ENCODE measurements around the gene MFAP5. TPM values are rescaled to one million over a fixed set of nuclear protein-coding genes. Genes with fewer than 3 reads are reported as not detected.

The MFAP5 gene
- total RNA-seq, 1 donor from 2014 or later, result 2.8 TPM

DNA sequence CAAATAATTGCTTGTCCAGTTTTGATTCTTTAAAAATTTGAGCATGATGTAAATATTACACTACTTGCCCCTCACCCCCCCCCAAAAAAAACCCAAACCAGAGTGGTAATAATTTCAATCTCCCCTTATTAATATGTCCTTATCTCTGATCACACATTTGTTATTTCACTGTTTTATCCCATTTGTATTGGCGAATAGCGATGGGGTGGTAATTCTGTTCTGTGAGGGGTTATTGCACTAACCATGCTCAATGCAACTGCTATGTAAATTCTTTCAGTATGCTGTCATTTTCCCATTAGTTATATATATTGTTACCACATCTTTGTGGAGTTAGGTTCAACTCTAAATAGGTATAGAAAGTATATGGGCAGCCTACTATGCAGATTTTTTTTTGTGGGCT is 36.3 kb upstream of the MFAP5 start:
- intact Hi-C loops (cut with DNase I), result no loop called here
- no peak for ATAC-seq
- Histone ChIP-seq H3K4me3 (peak overlapping the region; percentile 80), H3K27me3 (no peaks in the 10 kb centered on the region), H3K36me3 (no peaks in the 10 kb centered on the region), H3K4me1 (peaks cover 25% of the 10 kb centered on the region), H3K27ac (no peak overlapping the region), H3K9me3 (no peaks in the 10 kb centered on the region)
- TF ChIP-seq, protein P1, sequence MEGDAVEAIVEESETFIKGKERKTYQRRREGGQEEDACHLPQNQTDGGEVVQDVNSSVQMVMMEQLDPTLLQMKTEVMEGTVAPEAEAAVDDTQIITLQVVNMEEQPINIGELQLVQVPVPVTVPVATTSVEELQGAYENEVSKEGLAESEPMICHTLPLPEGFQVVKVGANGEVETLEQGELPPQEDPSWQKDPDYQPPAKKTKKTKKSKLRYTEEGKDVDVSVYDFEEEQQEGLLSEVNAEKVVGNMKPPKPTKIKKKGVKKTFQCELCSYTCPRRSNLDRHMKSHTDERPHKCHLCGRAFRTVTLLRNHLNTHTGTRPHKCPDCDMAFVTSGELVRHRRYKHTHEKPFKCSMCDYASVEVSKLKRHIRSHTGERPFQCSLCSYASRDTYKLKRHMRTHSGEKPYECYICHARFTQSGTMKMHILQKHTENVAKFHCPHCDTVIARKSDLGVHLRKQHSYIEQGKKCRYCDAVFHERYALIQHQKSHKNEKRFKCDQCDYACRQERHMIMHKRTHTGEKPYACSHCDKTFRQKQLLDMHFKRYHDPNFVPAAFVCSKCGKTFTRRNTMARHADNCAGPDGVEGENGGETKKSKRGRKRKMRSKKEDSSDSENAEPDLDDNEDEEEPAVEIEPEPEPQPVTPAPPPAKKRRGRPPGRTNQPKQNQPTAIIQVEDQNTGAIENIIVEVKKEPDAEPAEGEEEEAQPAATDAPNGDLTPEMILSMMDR (IDR thresholded peaks at IDR 0.05), result no peak
- no peak for DNase-seq

DNA sequence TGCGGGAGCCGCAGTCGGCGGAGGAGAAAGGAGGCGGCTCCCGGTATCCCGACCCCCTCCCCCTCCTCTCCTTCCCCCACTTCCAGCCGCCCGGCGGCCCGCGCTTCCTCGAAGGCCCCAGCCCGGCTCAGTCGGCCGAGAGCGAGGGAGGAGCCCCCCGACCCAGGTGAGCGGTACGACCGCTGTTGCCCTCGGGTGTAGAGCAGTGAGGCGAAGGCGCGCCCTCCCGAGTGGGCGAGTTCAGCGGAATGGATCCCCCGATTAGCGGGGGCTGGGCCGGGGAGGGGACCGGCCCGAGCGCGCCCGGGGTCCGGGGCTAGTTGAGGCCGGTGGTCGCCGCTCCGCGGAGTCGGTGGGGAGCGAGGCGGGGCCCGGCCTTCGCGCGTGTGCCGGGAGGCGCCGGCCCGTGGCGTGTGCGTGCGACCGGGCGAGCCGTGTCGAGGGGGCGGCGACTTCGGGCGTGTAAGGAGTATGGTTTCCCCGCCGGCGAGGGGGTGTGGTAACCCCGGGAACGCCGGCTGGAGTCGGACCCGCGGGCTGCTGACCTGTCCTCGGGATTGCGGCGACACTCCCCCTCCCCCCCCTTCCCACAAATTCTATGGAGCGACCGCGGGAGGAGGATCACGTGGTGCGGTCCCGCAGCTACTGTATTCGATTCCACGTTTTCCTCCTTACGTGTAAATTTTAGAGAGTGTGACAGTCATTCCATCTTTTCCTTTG is 35.7 kb upstream of the MFAP5 start:
- DNase-seq (peak; percentile 85), ATAC-seq (peak; percentile 76)
- intact Hi-C loops (cut with DNase I), result no loop called here
- TF ChIP-seq, protein P1 (IDR thresholded peaks at IDR 0.05), result no peak
- Histone ChIP-seq H3K4me1 (peaks cover 25% of the 10 kb centered on the region), H3K9me3 (no peaks in the 10 kb centered on the region), H3K4me3 (peak overlapping the region; percentile 80), H3K27me3 (no peaks in the 10 kb centered on the region), H3K27ac (peak overlapping the region; percentile 87), H3K36me3 (no peaks in the 10 kb centered on the region)

DNA sequence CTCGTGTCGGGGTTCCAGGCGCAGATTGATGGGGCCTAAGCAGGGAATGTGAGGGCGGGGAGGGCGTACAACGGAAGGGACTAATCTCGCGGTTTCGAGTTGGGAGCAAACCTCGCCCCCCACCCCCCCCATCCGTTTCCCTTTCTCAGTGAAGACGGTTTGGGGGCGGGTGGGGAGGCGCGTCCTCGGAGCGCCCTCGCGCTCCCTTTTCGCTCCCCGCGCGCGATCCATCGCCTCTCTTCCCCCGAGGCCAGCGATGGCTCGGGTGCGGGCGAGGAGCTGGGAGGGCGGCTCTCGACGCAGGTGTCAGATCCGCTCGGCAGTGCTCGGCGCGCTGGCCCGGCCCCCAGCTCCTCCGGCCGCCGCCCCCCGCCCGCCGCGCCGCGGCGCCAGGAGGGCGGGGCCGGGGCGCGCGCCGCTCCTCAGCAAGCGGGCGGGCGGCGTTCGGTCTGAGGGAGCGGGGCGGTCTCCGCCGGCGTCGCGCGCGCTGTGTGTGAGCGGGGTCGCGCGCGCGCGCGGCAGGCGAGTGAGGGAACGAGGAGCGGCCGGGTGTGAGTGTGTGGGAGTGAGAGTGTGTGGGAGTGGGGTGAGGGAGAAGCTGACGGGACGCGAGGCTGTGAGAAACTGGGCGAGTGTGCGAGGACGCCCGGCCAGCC is 35.0 kb upstream of the MFAP5 start, which contains the start of gene RIMKLB:
TSS of gene RIMKLB (plus strand) at position 516 of the 656 bp plus-strand sequence. CDS start 15,876 bp downstream, outside the sequence.
- intact Hi-C loops (cut with DNase I), result no loop called here
- peak; percentile 94 for DNase-seq

DNA sequence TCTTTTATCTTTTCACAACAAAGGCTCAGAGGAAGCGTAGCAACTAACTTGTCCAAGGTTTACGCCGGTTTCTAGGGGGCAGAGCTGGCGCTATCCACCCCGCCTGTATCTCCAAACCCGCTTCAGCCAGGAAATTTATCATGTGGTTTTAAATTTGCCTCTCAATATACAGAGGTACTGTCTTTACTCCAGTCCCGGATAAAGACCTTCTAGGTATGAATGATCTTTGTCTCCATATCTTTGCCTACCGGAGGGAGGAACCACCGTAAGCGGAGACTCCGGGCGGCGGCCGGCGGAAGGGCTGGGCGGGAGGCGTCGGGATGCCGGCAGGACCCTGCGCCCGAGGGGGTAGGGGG is 34.5 kb upstream of the MFAP5 start:
- peak; percentile 2 for ATAC-seq
- no peak for DNase-seq
- Histone ChIP-seq H3K4me3 (peak overlapping the region; percentile 80), H3K27me3 (no peaks in the 10 kb centered on the region), H3K27ac (peak overlapping the region; percentile 88), H3K36me3 (no peaks in the 10 kb centered on the region), H3K9me3 (no peaks in the 10 kb centered on the region), H3K4me1 (peaks cover 36% of the 10 kb centered on the region)
- intact Hi-C loops (cut with DNase I), result no loop called here
- TF ChIP-seq, protein P1 (IDR thresholded peaks at IDR 0.05), result no peak

More for the DNA sequence above, 35.0 kb upstream of the MFAP5 start, which contains the start of gene RIMKLB:
- TF ChIP-seq, protein P1 (IDR thresholded peaks at IDR 0.05), result no peak
- no peaks in the 10 kb centered on the region for H3K36me3 ChIP-seq
- peak within 1 kb of the TSS; percentile 88 for H3K27ac ChIP-seq
- H3K4me1 ChIP-seq, result peaks cover 31% of the 10 kb centered on the region
- peak within 1 kb of the TSS; percentile 80 for H3K4me3 ChIP-seq
- ATAC-seq, result peak; percentile 95
- H3K9me3 ChIP-seq, result no peaks in the 10 kb centered on the region
- no peaks in the 10 kb centered on the region for H3K27me3 ChIP-seq

DNA sequence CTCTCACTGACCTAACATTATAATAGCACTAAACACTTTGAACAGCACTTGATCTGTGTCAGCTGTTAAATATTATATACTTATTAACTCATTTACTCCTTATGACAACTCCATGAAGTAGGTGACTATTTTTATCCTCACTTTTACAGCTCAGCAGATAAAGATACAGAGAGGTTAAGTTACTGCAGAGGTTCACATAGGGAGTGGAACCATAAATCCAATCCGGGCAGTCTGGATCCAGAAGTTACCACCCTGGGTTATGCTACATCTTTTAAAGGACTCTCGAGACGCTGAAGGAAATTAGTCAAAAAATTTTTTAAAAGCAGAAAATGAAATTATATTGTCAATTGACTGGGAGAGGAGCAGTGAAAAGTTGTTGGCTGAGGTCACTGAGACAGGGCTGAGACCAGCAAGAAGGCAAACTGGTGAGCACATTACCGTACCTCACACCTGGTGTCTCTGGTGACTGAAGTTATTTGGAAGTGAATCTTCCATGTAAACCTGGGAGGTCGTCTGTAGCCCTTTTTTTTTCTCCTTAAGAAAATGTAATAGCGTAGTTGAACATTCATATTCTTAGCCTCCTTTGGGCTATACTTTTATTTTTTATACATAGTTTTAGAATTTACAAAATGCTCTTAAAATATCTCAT is 33.9 kb upstream of the MFAP5 start:
- Histone ChIP-seq H3K4me3 (peak overlapping the region; percentile 80), H3K27me3 (no peaks in the 10 kb centered on the region), H3K9me3 (no peaks in the 10 kb centered on the region), H3K4me1 (peaks cover 37% of the 10 kb centered on the region), H3K27ac (peak overlapping the region; percentile 88), H3K36me3 (no peaks in the 10 kb centered on the region)
- DNase-seq (no peak), ATAC-seq (no peak)
- intact Hi-C loops (cut with DNase I), result no loop called here
- TF ChIP-seq, protein P1 (IDR thresholded peaks at IDR 0.05), result no peak

Measured in upper lobe of right lung (tissue), 1 donor.